Measurements from ENCODE around the gene PRR7.

PRR7 gene

DNA sequence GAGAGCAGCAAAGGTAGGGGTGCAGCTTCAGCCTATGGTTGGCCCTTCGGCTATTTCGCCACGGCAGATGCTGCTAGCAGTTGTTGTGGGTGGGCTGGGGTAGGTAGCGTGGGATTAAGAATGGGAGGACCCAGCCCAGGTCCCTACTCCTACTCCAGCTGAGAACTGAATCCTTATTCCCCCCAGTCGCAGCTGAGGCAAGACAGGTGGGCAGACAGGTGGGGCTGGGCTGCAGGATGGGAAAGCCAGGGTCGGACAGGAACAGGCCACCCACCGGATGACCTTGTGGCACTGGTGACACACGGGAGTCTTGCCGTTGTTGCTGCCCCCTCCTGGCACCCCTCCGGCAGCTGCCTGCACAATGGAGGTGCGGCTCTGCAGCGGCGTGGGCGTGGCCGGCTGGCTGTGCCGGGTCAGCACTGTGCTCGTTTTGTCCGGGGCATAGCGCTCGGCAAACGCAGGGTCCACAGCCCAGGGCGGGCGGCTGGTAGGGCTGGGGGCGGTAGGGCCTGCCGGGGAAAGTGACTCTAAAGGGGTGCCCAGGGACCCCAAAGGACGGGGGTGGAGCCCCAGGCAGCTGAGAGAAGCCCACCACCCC lies 42.6 kb downstream of the PRR7 start:
- TF ChIP-seq CTCF (IDR thresholded peaks at IDR 0.05): no peak

GRCh38 chr5:177490311-177490991 lies 43.8 kb downstream of the PRR7 start:
- TF ChIP-seq CTCF (IDR thresholded peaks at IDR 0.05): no peak

DNA sequence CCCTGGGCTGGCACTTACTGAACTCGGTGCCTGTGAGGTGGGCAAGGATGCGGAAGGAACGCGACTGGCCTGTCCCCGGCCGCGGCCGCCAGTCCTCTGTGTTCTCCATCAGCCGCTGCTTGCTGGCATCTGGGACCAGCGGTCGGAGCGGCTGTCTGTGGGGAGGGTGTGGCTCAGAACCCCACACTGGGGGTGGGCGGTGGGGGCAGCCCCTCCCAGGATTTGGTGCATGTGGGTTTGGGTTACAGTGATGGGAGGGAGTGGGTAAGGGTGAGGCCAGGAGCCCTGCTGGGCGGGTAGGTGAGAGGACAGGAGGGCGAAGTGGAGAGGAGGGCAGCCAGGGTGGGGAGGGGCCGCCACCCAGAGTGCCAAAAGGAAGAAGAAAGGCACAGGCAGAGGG lies 44.4 kb downstream of the PRR7 start:
- TF ChIP-seq CTCF (IDR thresholded peaks at IDR 0.05): no peak

- peak; percentile 67 for TF ChIP-seq CTCF (IDR thresholded peaks at IDR 0.05)
These were observed 44.9 kb downstream of the PRR7 start for GRCh38 chr5:177491429-177491945.

DNA sequence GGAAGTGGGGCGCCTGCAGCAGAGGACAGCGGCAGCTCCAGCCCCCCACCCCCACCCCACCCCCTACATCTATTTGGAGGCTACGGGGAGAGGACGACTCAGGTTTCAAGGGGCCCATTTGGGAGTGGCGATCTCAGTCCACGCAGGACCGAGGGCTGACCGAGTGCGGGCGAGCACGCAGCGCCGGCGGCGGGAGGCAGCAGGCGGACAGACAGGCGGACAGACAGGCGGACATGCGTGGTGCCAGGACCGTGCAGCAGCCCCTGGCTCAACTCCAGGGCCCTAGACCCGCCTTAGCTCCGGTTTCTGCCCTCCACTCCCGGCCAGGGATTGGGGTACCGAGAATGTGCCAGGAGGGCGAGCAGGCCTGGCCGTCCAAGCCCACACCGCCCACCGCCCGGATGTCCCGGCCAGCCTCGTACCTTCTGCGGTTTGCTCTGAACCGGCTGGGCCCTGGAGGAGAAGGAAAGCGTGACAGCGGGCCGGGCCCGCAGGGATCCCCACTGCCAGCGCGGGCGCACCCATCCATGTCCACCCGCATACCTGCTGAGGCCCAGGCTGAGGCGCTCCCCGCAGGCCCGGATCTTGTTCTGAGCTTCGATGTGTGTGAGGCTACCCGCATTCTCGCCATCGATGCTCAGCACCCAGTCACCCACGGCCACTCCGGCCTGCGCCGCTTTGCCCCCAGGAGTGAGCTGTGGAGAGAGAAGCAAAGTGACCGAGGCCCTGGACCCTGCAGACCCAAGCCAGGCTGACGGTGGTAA lies 45.6 kb downstream of the PRR7 start:
- no peak for TF ChIP-seq CTCF (IDR thresholded peaks at IDR 0.05)

GRCh38 chr5:177492841-177493240 lies 46.2 kb downstream of the PRR7 start:
- no peak for TF ChIP-seq CTCF (IDR thresholded peaks at IDR 0.05)

DNA sequence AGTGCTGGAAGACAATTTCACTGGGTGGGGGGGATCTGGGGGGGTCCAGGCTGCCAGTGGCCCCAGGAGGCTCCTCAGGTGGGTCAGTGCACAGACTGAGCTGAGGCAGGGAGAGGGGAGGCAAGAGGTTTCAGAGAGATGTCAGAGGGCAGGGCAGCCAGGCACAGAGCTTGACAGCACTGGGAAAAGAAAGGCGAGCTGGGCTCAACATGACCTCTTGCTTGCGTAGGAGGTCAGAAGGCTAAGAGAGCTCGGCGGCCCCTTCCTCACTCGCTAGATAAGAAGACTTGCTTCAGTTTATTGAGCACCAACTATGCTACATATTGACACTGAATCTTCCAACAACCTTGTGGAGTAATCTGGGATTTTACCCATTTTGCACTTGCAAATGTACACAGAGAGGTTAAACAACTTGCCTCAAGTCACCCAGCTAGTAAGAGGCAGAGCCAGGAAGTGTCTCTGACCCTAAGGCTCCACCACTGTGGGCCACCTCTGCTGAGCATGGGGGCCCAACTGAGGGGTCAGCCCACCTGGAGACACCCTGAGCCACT lies 47.3 kb downstream of the PRR7 start:
- no peak for TF ChIP-seq CTCF (IDR thresholded peaks at IDR 0.05)
